Cardiac atrium fibroblast (primary cell): ENCODE data around the gene TDRD12. TPM values are rescaled to one million over a fixed set of nuclear protein-coding genes. Genes with fewer than 3 reads are reported as not detected.

Experiments used
- total RNA-seq: library from RNA; depleted of rRNA; stranded (reverse); fragments of >200 nt; gene quantifications from 2 replicates; pipeline ENCODE4 v1.2.3, GENCODE V29; 2015

The TDRD12 gene, protein sequence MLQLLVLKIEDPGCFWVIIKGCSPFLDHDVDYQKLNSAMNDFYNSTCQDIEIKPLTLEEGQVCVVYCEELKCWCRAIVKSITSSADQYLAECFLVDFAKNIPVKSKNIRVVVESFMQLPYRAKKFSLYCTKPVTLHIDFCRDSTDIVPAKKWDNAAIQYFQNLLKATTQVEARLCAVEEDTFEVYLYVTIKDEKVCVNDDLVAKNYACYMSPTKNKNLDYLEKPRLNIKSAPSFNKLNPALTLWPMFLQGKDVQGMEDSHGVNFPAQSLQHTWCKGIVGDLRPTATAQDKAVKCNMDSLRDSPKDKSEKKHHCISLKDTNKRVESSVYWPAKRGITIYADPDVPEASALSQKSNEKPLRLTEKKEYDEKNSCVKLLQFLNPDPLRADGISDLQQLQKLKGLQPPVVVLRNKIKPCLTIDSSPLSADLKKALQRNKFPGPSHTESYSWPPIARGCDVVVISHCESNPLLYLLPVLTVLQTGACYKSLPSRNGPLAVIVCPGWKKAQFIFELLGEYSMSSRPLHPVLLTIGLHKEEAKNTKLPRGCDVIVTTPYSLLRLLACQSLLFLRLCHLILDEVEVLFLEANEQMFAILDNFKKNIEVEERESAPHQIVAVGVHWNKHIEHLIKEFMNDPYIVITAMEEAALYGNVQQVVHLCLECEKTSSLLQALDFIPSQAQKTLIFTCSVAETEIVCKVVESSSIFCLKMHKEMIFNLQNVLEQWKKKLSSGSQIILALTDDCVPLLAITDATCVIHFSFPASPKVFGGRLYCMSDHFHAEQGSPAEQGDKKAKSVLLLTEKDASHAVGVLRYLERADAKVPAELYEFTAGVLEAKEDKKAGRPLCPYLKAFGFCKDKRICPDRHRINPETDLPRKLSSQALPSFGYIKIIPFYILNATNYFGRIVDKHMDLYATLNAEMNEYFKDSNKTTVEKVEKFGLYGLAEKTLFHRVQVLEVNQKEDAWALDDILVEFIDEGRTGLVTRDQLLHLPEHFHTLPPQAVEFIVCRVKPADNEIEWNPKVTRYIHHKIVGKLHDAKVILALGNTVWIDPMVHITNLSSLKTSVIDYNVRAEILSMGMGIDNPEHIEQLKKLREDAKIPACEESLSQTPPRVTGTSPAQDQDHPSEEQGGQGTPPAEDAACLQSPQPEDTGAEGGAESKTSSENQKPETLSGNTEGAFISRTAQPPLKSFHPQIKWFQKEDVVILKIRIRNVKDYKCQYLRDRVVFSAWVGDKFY (N-terminal part only)
- total RNA-seq: 0.18 TPM in 1 of 2 replicates, not detected in the other

GRCh38 chr19:32719611-32720059 is at the start of gene TDRD12:
Gene TDRD12 (plus strand): TSS chr19:32719767. CDS start chr19:32720073, 306 bp downstream.

DNA sequence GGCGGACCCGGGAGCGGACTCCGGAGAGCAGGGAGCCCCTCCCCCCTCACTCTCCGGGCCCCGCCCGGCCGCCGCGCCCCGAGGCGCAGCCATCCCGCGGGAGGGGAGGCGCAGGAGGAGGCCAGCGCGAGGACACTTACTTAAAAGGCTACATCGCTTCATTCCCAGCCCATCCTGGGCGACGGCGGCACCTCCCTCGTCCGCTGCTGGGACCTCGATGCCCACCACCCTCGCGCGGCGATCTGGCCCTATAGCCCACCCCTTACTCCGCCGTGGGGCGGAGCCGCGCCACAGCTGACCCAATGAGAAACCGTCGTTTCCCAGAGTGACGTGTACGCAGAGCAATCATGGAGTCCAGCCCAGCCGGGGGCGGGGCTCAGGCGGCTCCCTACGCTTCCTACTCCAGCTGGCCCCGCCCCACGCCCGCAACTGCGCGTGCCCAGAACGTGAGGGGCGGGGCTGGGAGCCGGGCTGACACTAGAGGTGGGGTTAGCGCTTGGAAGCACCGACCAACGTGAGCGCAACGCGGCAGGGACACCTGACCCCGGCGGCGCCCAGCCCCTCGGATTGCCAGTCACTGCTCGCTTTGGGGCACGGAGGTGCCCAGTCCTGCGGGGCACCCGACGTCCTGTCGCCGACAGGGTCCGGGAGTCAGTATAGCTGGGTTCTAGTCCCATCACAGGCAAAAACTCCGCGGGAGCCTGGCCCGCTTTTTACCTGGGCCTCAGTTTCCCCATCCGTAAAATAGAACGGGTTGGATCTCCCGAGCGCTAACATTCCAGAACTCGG is 44.4 kb upstream of the TDRD12 start, which contains the start of gene ANKRD27:
Gene ANKRD27 (minus strand): TSS at position 250 of the 789 bp plus-strand sequence. CDS start 16,165 bp downstream, outside the sequence.

GRCh38 chr19:32675720-32676185 is 43.8 kb upstream of the TDRD12 start, which contains the start of gene RGS9BP:
Gene RGS9BP (plus strand): TSS chr19:32675848. CDS start chr19:32676264, 416 bp downstream.

DNA sequence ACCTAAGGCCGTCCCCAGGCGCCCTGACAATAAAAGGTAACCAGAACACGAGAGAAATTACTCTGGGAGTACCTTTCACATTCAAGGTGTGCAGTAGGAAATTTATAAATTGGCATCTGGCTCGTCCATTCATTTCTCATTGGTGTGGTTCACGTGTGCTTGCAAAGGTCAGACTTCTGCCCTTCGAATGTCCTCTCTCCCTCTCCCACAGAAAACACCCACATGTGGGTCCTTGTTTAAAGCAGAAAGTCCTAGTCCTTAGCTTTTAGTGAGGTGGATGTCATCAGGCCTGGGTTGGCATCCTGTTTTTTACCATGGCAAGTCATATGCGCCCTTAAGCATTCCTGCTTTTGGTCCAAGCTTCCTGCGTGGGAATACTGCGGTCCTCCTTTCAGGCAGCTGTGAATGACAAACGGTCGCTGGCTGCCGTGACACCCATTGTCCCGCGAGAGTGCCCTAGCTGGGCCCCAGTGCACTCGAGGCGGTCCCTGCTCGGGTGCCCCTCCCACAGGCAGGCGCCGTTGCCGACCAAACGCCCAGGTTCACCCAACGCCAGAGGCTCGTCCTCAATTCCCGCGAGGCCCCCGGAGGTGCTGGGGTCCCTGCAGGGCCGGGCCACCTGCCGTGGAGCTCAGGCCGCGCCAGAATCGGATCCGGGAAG is 28.1 kb upstream of the TDRD12 start, which contains the start of gene NUDT19:
Gene NUDT19 (plus strand): TSS at position 531 of the 661 bp plus-strand sequence. CDS start 140 bp downstream, outside the sequence.

DNA sequence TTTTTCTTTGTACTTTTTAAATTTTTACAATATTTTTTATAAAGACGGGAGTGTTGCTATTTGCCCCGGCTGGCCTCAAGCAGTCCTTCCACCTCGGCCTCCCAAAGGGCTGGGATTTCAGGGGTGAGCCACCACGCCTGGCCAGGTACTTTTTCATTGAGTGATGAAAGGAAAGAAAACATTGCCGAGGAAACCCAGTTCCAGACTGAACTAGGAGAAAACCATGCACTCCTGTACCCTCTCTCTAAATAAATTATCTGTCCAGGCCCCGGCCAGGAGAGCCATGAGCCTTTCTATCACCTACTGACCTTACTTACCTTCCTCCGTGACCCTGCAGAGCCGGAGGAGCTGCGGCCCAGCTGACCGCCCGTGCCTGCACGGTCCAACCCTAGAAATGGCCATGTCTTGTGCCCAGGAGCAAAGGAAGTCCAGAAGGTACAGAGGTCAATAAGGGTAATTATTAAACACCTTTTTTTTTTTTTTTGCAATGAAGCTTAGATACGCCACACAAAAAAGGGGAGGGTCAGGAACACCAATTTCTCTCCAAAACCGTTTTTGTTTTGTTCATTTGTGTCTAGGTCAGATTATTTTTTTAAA is 149.9 kb downstream of the TDRD12 start, which contains the start of gene SLC7A9:
Gene SLC7A9 (minus strand): TSS at position 399 of the 597 bp plus-strand sequence. CDS start 1,233 bp downstream, outside the sequence.

Other genes with a start within 250 kb of the TDRD12 start
- gene PDCD5, start 138.6 kb upstream of the TDRD12 start, total RNA-seq: 130 and 181 TPM in 2 replicates
- 22.7 and 26.2 TPM in 2 replicates for gene ANKRD27, start 44.6 kb upstream of the TDRD12 start, total RNA-seq
- 0.16 and 0.36 TPM in 2 replicates for gene RGS9BP, start 43.9 kb upstream of the TDRD12 start, total RNA-seq
- gene NUDT19, start 27.9 kb upstream of the TDRD12 start, total RNA-seq: 9.6 and 14.6 TPM in 2 replicates
- 1.3 TPM in 1 of 2 replicates, not detected in the other for gene SLC7A9, start 150.0 kb downstream of the TDRD12 start, total RNA-seq